ENCODE data around the gene GOLGA8K. TPM values are rescaled to one million over a fixed set of nuclear protein-coding genes. Genes with fewer than 3 reads are reported as not detected.
"Not testable (repeated sequence)": the region's sequence is repeated elsewhere in the genome, so short reads cannot be mapped to it uniquely, and the experiment has no call there.

Gene GOLGA8K
- total and polyA plus RNA-seq, 2 donors (not counting 1 experiment from before 2014, with no cell fraction given): 0.13 to 0.59 TPM

DNA sequence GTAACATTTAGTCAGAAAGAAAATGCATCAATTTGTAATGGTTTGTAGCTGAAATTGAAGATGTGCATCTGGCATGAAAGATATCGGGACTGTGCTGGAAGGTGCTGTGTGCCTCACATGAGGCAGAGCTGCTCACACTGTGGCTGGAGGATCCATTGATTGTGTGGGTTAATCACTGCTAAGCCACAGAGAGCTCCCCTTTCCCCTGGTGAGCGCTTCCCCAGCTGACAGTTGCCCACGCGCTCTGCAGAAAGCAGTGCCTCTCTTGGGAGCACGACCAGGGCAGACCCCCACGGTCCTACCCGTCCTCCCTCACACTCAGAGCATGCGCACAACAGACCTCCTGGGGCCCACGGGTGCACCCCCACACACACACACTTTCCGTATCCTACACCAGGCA lies 37.1 kb downstream of the GOLGA8K start:
- ATAC-seq (ENCODE audit: low read depth); H3K27ac Mint-ChIP-seq; DNase-seq; H3K79me2 ChIP-seq (ENCODE audit: control insufficient read depth, insufficient read depth, low read length); H3K4me1 ChIP-seq (ENCODE audit: control insufficient read depth in 2 of 2, insufficient read depth in 2 of 2, low read length in 2 of 2); H3K9me3 Mint-ChIP-seq (ENCODE audit: insufficient read depth); H3K27ac ChIP-seq (ENCODE audit: low read length in 2 of 2); POLR2A ChIA-PET; H3K9me3 ChIP-seq (ENCODE audit: control extremely low read depth in 1 of 3, control insufficient read depth in 2 of 3, insufficient read depth in 1 of 3, low read length in 2 of 3); H3K9ac ChIP-seq (ENCODE audit: low read length); CTCF ChIA-PET; intact Hi-C loops (cut with micrococcal nuclease); H3K27me3 Mint-ChIP-seq; H3K4me1 Mint-ChIP-seq; H2AFZ ChIP-seq (ENCODE audit: insufficient read depth, low read depth, low read length, poor library complexity, severe bottlenecking); H3K4me3 Mint-ChIP-seq; H3K36me3 ChIP-seq (replicated peaks in 1 of 2; ENCODE audit: control extremely low read depth in 1 of 2, control insufficient read depth in 1 of 2, extremely low read depth in 1 of 2, insufficient read depth in 2 of 2, low read length in 1 of 2); H3K27me3 ChIP-seq (replicated peaks in 1 of 4; ENCODE audit: control extremely low read depth in 1 of 4, control insufficient read depth in 3 of 4, insufficient read depth in 4 of 4, low read length in 3 of 4); H4K20me1 ChIP-seq (ENCODE audit: control insufficient read depth, insufficient read depth, low read length, poor library complexity, severe bottlenecking); H3K4me3 ChIP-seq (ENCODE audit: control extremely low read depth in 1 of 5, extremely low read depth in 1 of 5, insufficient read depth in 1 of 5, low read depth in 2 of 5, low read length in 4 of 5); H3K4me2 ChIP-seq (replicated peaks; ENCODE audit: low read depth, low read length, poor library complexity, severe bottlenecking): not testable (repeated sequence)
- no CpG with 5 or more reads among the region's 10 CpGs for WGBS (ENCODE audit: insufficient coverage)

DNA sequence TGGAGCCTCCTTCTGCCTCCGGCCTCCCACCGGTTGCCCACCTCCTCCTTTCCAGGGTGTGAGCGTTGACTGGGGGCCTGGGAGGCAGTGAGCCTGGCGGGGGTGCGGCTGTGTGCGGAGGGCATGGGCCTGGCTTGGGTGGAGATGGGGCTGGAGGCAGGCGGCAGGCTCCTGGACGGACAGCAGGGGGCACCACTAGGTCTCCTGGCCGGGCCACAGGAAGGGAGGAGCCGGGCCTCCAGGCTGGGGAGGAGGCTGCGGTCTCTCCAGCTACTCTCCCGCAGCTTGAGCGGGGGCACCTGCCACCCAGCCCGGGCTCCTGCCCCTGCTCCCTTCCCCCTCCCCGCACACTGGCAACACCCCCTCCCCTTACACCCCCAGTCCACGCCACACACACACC lies 38.1 kb downstream of the GOLGA8K start:
- H3K27me3 Mint-ChIP-seq; H3K27ac ChIP-seq (ENCODE audit: low read length in 2 of 2); H3K79me2 ChIP-seq (ENCODE audit: control insufficient read depth, insufficient read depth, low read length); H3K27me3 ChIP-seq (replicated peaks in 1 of 4; ENCODE audit: control extremely low read depth in 1 of 4, control insufficient read depth in 3 of 4, insufficient read depth in 4 of 4, low read length in 3 of 4); H3K4me3 Mint-ChIP-seq; intact Hi-C loops (cut with micrococcal nuclease); H3K36me3 ChIP-seq (replicated peaks in 1 of 2; ENCODE audit: control extremely low read depth in 1 of 2, control insufficient read depth in 1 of 2, extremely low read depth in 1 of 2, insufficient read depth in 2 of 2, low read length in 1 of 2); H3K27ac Mint-ChIP-seq; H4K20me1 ChIP-seq (ENCODE audit: control insufficient read depth, insufficient read depth, low read length, poor library complexity, severe bottlenecking); DNase-seq; H3K9me3 ChIP-seq (ENCODE audit: control extremely low read depth in 1 of 3, control insufficient read depth in 2 of 3, insufficient read depth in 1 of 3, low read length in 2 of 3); H3K4me1 ChIP-seq (ENCODE audit: control insufficient read depth in 2 of 2, insufficient read depth in 2 of 2, low read length in 2 of 2); POLR2A ChIA-PET; H3K9ac ChIP-seq (ENCODE audit: low read length); H2AFZ ChIP-seq (ENCODE audit: insufficient read depth, low read depth, low read length, poor library complexity, severe bottlenecking); H3K4me1 Mint-ChIP-seq; H3K4me3 ChIP-seq (ENCODE audit: control extremely low read depth in 1 of 5, extremely low read depth in 1 of 5, insufficient read depth in 1 of 5, low read depth in 2 of 5, low read length in 4 of 5); CTCF ChIA-PET; H3K9me3 Mint-ChIP-seq (ENCODE audit: insufficient read depth); H3K4me2 ChIP-seq (replicated peaks; ENCODE audit: low read depth, low read length, poor library complexity, severe bottlenecking): not testable (repeated sequence)
- peak; percentile 39 for ATAC-seq (ENCODE audit: low read depth)
- WGBS (ENCODE audit: insufficient coverage): no CpG with 5 or more reads among the region's 16 CpGs

DNA sequence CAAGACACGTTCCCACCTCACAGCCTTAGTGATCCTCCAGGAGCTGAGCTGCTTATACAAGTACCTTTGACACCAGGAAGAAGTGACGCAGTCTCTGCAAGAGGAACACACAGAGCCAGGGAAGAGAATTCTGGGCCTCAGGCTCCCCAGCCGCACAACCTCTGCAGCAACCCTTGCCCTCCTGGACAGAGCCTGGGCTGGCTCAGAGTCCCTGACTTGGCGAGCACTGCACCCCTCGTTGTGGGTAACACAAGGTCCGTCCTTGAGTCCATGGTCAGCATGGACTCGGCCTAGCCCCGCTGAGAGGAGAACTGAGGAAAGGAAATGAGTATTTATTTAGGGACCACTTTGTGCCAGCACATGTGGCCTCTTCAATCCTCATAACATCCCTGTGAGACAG lies 39.6 kb downstream of the GOLGA8K start:
- H4K20me1 ChIP-seq (ENCODE audit: control insufficient read depth, insufficient read depth, low read length, poor library complexity, severe bottlenecking); H2AFZ ChIP-seq (ENCODE audit: insufficient read depth, low read depth, low read length, poor library complexity, severe bottlenecking); H3K27ac Mint-ChIP-seq; H3K36me3 ChIP-seq (replicated peaks in 1 of 2; ENCODE audit: control extremely low read depth in 1 of 2, control insufficient read depth in 1 of 2, extremely low read depth in 1 of 2, insufficient read depth in 2 of 2, low read length in 1 of 2); H3K27ac ChIP-seq (ENCODE audit: low read length in 2 of 2); H3K27me3 Mint-ChIP-seq; H3K4me3 Mint-ChIP-seq; H3K4me2 ChIP-seq (replicated peaks; ENCODE audit: low read depth, low read length, poor library complexity, severe bottlenecking); ATAC-seq (ENCODE audit: low read depth); H3K4me1 ChIP-seq (ENCODE audit: control insufficient read depth in 2 of 2, insufficient read depth in 2 of 2, low read length in 2 of 2); DNase-seq; H3K9me3 ChIP-seq (ENCODE audit: control extremely low read depth in 1 of 3, control insufficient read depth in 2 of 3, insufficient read depth in 1 of 3, low read length in 2 of 3); H3K4me3 ChIP-seq (ENCODE audit: control extremely low read depth in 1 of 5, extremely low read depth in 1 of 5, insufficient read depth in 1 of 5, low read depth in 2 of 5, low read length in 4 of 5); H3K79me2 ChIP-seq (ENCODE audit: control insufficient read depth, insufficient read depth, low read length); H3K9ac ChIP-seq (ENCODE audit: low read length); POLR2A ChIA-PET; CTCF ChIA-PET; H3K4me1 Mint-ChIP-seq; H3K27me3 ChIP-seq (replicated peaks in 1 of 4; ENCODE audit: control extremely low read depth in 1 of 4, control insufficient read depth in 3 of 4, insufficient read depth in 4 of 4, low read length in 3 of 4); intact Hi-C loops (cut with micrococcal nuclease); H3K9me3 Mint-ChIP-seq (ENCODE audit: insufficient read depth): not testable (repeated sequence)
- WGBS (ENCODE audit: insufficient coverage): no CpG with 5 or more reads among the region's 8 CpGs

DNA sequence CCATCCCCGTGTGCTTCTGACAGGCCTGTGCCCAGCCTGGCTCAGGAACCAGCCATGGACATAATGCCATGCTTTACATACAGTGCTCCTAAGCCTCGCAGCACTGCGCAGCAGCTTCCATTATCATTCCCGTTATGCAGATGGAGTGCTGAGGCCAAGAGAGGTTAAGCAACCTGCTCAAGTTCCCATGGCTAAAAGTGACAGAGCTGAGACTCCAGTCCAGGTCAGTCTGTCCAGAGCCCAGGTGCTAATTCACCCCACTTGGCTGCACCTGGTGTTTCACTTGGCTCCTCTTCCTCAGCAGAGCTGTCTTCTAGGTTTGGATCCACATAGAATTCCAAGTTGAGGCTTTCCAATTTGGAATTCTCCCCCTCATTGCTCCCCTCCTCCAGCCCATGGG lies 41.4 kb downstream of the GOLGA8K start:
- CTCF ChIA-PET: not testable (repeated sequence)

More for the DNA sequence above, 41.4 kb downstream of the GOLGA8K start:
- H2AFZ ChIP-seq (ENCODE audit: insufficient read depth, low read depth, low read length, poor library complexity, severe bottlenecking); H3K4me3 ChIP-seq (ENCODE audit: control extremely low read depth in 1 of 5, extremely low read depth in 1 of 5, insufficient read depth in 1 of 5, low read depth in 2 of 5, low read length in 4 of 5); H3K4me2 ChIP-seq (replicated peaks; ENCODE audit: low read depth, low read length, poor library complexity, severe bottlenecking); H3K9me3 ChIP-seq (ENCODE audit: control extremely low read depth in 1 of 3, control insufficient read depth in 2 of 3, insufficient read depth in 1 of 3, low read length in 2 of 3); H4K20me1 ChIP-seq (ENCODE audit: control insufficient read depth, insufficient read depth, low read length, poor library complexity, severe bottlenecking); H3K36me3 ChIP-seq (replicated peaks in 1 of 2; ENCODE audit: control extremely low read depth in 1 of 2, control insufficient read depth in 1 of 2, extremely low read depth in 1 of 2, insufficient read depth in 2 of 2, low read length in 1 of 2); H3K4me3 Mint-ChIP-seq; POLR2A ChIA-PET; ATAC-seq (ENCODE audit: low read depth); H3K9ac ChIP-seq (ENCODE audit: low read length); H3K27me3 Mint-ChIP-seq; H3K9me3 Mint-ChIP-seq (ENCODE audit: insufficient read depth); H3K27me3 ChIP-seq (replicated peaks in 1 of 4; ENCODE audit: control extremely low read depth in 1 of 4, control insufficient read depth in 3 of 4, insufficient read depth in 4 of 4, low read length in 3 of 4); intact Hi-C loops (cut with micrococcal nuclease); H3K79me2 ChIP-seq (ENCODE audit: control insufficient read depth, insufficient read depth, low read length); H3K4me1 Mint-ChIP-seq; H3K4me1 ChIP-seq (ENCODE audit: control insufficient read depth in 2 of 2, insufficient read depth in 2 of 2, low read length in 2 of 2); DNase-seq; H3K27ac Mint-ChIP-seq; H3K27ac ChIP-seq (ENCODE audit: low read length in 2 of 2): not testable (repeated sequence)
- WGBS (ENCODE audit: insufficient coverage): no CpG with 5 or more reads among the region's 4 CpGs
